NCI-H1436 treated with DMSO at 0.1 percent for 48 hours (cell line): Measurements from ENCODE around the gene ZNF532.
"Not testable (repeated sequence)": the region's sequence is repeated elsewhere in the genome, so short reads cannot be mapped to it uniquely, and the experiment has no call there.

ENCODE experiments used
- DNase-seq: peaks from one replicate; lab custom pipeline; 2025; lab: John Stamatoyannopoulos, UW

The ZNF532 gene

DNA sequence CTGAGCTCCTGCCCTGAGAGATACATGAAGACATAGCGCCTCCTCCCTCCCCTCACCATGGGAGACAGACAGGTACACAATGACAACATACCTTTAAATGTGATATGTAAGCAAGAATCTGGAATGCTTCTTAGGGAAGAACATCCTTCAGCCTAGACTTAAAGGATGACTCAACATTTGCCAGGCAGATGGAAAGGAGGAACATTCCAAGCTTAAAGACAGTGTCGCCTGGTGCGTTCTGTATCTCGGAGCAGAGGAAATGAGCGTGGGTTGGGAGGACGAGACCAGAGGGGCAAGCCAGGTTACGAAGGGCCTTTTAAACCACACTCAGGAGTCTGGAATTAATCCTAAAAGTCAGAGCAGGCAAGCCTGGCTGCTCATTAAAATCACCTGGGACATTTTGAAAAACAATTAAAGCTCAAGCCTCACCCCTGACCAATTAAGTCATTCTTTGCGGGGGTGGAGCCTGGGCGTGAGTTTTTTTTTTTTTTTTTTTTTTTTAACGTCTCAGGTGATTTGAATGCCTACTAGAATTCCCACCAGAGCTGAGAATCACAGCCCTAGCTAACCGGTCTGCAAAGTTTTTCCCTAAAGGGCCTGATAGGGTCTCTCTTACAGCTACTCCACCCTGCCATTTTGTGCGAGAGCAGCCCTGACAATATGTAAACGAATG lies 143.8 kb downstream of the ZNF532 start:
- no peak for DNase-seq

- DNase-seq, result no peak
These were observed 145.2 kb downstream of the ZNF532 start for GRCh38 chr18:59009846-59010245.

GRCh38 chr18:59011289-59011688 lies 146.6 kb downstream of the ZNF532 start:
- no peak for DNase-seq

- DNase-seq, result no peak
These were observed 147.1 kb downstream of the ZNF532 start for GRCh38 chr18:59011786-59012185.

GRCh38 chr18:59012815-59013705 lies 148.4 kb downstream of the ZNF532 start:
- no peak for DNase-seq

GRCh38 chr18:59013744-59014143 lies 149.1 kb downstream of the ZNF532 start:
- DNase-seq, result no peak

- no peak for DNase-seq
These were observed 151.0 kb downstream of the ZNF532 start for GRCh38 chr18:59015531-59016152.

- no peak for DNase-seq
These were observed 156.8 kb downstream of the ZNF532 start for GRCh38 chr18:59021500-59021899.

DNA sequence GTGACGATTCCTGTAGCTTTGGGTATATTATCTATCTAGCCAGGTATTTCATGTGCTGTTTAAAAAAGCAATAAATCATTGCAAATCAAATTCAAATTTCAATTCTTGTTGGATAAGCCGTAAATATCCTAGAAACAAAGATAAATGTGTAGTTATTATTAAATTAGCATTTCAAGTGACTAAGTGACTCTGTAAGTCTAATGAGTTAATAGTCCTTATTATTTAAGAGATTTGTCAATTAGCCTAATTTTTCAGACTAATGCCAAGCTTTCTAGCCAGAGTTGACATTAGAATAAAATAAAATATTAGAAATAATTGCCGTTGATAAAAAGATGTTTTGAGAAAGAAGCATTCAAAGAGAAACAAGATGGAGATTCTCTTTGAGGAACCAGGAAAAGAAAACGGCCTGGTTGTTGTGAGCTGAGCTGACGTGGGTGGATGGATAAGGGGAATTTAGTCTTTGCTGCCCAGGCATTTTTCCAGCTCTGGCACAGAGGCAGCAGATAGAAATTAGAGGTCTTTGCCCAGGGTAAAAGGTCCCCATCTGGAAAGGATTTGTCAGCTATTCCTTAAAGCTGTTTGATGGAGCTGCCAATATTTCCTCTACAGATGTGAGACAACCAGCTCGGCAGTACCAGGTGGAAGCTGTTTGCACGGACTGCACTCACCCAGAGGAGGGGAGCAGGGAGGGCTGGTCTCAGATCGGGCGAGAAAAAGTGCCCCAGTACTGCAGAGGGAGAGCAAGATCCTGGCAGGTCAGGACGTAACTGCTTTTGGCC lies 157.7 kb downstream of the ZNF532 start:
- no peak for DNase-seq

DNA sequence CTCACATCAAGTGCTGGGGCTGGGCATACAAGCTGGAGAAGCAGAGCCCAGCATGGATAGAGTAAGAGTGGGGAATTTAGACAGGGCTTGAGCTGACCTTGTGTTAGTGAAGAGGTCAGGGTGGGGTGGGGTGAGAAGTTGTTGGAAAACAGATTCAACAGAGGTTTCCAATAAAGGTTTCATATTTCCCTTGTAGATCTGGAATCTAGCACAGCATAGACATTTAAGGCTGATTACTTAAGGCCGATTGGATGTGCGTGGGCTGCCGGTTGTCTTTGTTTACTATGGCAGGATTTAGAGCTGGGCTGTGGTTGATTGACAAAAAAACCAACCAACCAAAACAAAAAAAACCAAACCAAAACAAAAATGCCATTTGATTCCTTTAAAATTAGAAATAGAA lies 160.2 kb downstream of the ZNF532 start:
- DNase-seq, result no peak

DNA sequence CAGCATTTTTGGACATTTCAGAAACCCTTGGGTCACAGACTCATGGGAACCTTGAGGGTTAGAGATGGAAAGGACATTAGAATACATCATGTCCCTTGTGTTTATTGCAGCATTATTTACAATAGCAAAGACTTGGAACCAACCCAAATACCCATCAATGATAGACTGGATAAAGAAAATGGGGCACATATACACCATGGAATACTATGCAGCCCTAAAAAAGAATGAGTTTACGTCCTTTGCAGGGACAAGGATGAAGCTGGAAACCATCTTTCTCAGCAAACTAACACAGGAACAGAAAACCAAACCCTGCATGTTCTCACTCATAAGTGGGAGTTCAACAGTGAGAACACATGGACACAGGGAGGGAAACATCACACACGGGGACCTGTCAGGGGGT lies 160.9 kb downstream of the ZNF532 start:
- DNase-seq, result not testable (repeated sequence)

DNA sequence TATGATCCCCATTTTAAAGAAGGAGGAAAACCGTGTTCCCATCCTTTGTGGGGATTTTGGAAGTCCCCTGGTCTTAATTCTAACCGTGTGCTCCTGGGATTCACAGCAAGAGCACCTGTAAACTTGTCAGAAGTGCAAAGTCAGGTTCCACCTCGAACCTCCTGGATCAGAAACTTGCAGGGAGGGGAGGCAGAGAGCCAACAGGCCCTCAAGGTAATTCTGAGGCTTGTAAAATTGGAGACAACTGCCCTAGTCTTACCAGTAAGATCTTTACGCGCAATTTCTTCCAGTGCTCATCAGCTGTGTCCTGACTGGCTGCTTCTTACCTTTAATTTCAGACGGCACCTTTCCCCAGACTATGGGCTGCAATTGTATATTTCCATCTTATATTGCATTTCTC lies 161.7 kb downstream of the ZNF532 start:
- DNase-seq, result no peak

DNA sequence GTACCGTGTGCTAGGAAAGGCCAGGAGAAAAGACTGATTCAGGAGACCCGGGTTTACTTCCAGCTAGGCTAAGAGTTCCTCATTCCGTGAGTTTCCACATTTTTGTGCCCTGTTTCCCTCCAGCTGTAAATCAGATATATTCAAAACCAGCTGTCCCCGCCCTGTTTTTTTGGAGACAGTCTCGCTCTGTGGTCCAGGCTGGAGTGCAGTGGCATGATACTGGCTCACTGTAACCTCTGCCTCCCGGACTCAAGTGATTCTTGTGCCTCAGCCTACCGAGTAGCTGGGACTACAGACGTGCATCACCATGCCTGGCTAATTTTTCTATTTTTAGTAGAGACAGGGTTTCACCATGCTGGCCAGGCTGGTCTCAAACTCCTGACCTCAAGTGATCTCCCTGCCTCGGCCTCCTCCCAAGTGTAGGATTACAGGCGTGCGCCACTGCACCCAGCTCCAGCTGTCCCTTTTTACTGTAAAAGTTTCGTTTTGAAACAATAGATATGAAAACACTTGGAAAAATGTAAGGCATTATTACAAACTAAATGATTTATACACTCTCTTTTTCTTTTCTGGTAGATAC lies 162.2 kb downstream of the ZNF532 start:
- no peak for DNase-seq

- no peak for DNase-seq
These were observed 165.2 kb downstream of the ZNF532 start for GRCh38 chr18:59029663-59030429.

DNA sequence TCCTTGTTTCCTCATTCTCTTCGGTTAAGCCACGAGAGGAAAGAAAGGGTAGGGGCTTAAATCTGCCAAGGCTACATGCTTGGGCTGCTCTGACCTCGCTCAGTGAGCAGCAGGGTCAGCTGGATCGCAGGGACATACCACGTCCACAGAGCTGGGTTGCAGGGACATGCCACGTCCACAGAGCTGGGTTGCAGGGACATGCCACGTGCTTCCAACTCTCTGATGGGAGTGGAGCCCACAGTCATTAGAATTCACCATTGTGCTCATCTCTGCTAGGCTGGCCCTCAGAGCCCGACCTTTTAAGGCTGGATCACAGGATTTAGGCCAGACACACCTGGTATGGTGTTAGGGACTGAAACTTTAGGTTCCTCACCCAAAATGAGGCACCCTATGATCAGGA lies 167.6 kb downstream of the ZNF532 start:
- no peak for DNase-seq

DNA sequence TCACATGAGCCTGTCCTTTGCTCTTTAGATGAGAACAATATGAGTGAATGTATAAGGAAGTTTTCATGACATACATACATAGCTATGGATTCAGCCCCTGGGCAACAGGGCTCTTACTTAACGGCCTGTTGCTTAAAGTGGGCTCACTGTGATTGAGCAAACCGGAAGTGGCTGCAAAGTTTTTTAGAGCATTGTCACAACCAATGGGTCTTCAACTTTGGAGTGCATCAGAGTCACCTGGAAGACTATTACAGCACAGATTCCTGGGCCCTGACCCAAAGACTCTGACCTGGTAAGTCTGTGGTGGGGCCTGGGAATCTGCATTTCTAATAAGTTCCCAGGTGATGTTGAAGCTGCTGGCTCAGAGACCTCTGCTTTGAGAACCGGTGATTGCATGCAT lies 168.7 kb downstream of the ZNF532 start:
- no peak for DNase-seq

GRCh38 chr18:59033974-59034373 lies 169.3 kb downstream of the ZNF532 start:
- DNase-seq, result no peak

GRCh38 chr18:59035591-59035990 lies 170.9 kb downstream of the ZNF532 start:
- no peak for DNase-seq
